Measurements from ENCODE around the gene SIGMAR1.
"Not testable (repeated sequence)": the region's sequence is repeated elsewhere in the genome, so short reads cannot be mapped to it uniquely, and the experiment has no call there.

SIGMAR1 gene

GRCh38 chr9:34654323-34655051, 16.9 kb upstream of the SIGMAR1 start:
- DNase-seq = no peak

- no peak for DNase-seq
Observed at GRCh38 chr9:34653151-34654072, 15.8 kb upstream of the SIGMAR1 start.

- no peak for DNase-seq
Observed at GRCh38 chr9:34652602-34653000, 15.0 kb upstream of the SIGMAR1 start.

GRCh38 chr9:34651876-34652601, 14.5 kb upstream of the SIGMAR1 start, which contains the start of gene IL11RA:
TSS of gene IL11RA (plus strand) at chr9:34652185. CDS start at chr9:34655218, 3,033 bp downstream.
- no peak for DNase-seq

GRCh38 chr9:34651321-34651720, 13.7 kb upstream of the SIGMAR1 start:
- DNase-seq = no peak

GRCh38 chr9:34650816-34651215, 13.2 kb upstream of the SIGMAR1 start:
- DNase-seq = no peak

GRCh38 chr9:34648673-34649072, 11.1 kb upstream of the SIGMAR1 start:
- no peak for DNase-seq

- no peak for DNase-seq
Observed at GRCh38 chr9:34647651-34648050, 10.1 kb upstream of the SIGMAR1 start.

- DNase-seq = no peak
Observed at GRCh38 chr9:34647084-34647403, 9.5 kb upstream of the SIGMAR1 start.

GRCh38 chr9:34646211-34647083, 8.9 kb upstream of the SIGMAR1 start, which contains the start of gene GALT:
TSS of gene GALT (plus strand) at chr9:34646675. CDS start at chr9:34646705, 30 bp downstream.
- DNase-seq = peak; percentile 48

- no peak for DNase-seq
Observed at GRCh38 chr9:34644766-34645314, 7.3 kb upstream of the SIGMAR1 start.

- no peak for DNase-seq
Observed at GRCh38 chr9:34642679-34643078, 5.1 kb upstream of the SIGMAR1 start.

- not testable (repeated sequence) for DNase-seq
Observed at GRCh38 chr9:34639322-34639721, 1.7 kb upstream of the SIGMAR1 start.

GRCh38 chr9:34638138-34638445, 505 bp upstream of the SIGMAR1 start:
- DNase-seq = no peak

GRCh38 chr9:34636791-34637355, 714 bp downstream of the SIGMAR1 start:
- DNase-seq = no peak

GRCh38 chr9:34635556-34635955, 2.0 kb downstream of the SIGMAR1 start:
- no peak for DNase-seq

GRCh38 chr9:34634551-34635248, 2.9 kb downstream of the SIGMAR1 start:
- DNase-seq = no peak

- DNase-seq = no peak
Observed at GRCh38 chr9:34633851-34634550, 3.6 kb downstream of the SIGMAR1 start.

GRCh38 chr9:34633166-34633565, 4.4 kb downstream of the SIGMAR1 start:
- DNase-seq = no peak

- DNase-seq = no peak
Observed at GRCh38 chr9:34630402-34631154, 7.0 kb downstream of the SIGMAR1 start.
